Measurements from ENCODE around the gene PITPNB.
A peak's percentile ranks its signal among the peaks of the same experiment; 100 is the strongest.

The PITPNB gene

GRCh38 chr22:27820896-27821866 is 97.9 kb downstream of the PITPNB start:
- Histone ChIP-seq H3K27ac (no peak overlapping the region), H3K9ac (ENCODE audit: insufficient read length) (no peak overlapping the region), H3K9me3 (ENCODE audit: low read depth, low read length) (no peaks in the 10 kb centered on the region), H3K4me3 (no peak overlapping the region), H3K36me3 (ENCODE audit: insufficient read depth, low read length) (no peaks in the 10 kb centered on the region)
- no peak for DNase-seq (ENCODE audit: low read depth, low spot score)
- no peak for TF ChIP-seq POLR2AphosphoS5 (IDR thresholded peaks at IDR 0.05; ENCODE audit: borderline replicate concordance, low read depth, low read length)
- no peak for TF ChIP-seq FOXP2 (optimal IDR thresholded peaks at IDR 0.05; ENCODE audit: control extremely low read depth, extremely low read length, insufficient read depth)
- no peak for TF ChIP-seq EZH2 (IDR thresholded peaks at IDR 0.05)

GRCh38 chr22:27816552-27816951 is 102.5 kb downstream of the PITPNB start:
- no peak for TF ChIP-seq FOXP2 (optimal IDR thresholded peaks at IDR 0.05; ENCODE audit: control extremely low read depth, extremely low read length, insufficient read depth)
- no peak for TF ChIP-seq POLR2AphosphoS5 (IDR thresholded peaks at IDR 0.05; ENCODE audit: borderline replicate concordance, low read depth, low read length)
- no peak for TF ChIP-seq EZH2 (IDR thresholded peaks at IDR 0.05)
- no peak for DNase-seq (ENCODE audit: low read depth, low spot score)

GRCh38 chr22:27815826-27816530 is 103.1 kb downstream of the PITPNB start:
- TF ChIP-seq FOXP2 (optimal IDR thresholded peaks at IDR 0.05; ENCODE audit: control extremely low read depth, extremely low read length, insufficient read depth) (no peak), EZH2 (IDR thresholded peaks at IDR 0.05) (no peak), POLR2AphosphoS5 (IDR thresholded peaks at IDR 0.05; ENCODE audit: borderline replicate concordance, low read depth, low read length) (no peak)
- Histone ChIP-seq H3K36me3 (ENCODE audit: insufficient read depth, low read length) (no peaks in the 10 kb centered on the region), H3K9ac (ENCODE audit: insufficient read length) (no peak overlapping the region), H3K4me3 (no peak overlapping the region), H3K9me3 (ENCODE audit: low read depth, low read length) (no peaks in the 10 kb centered on the region), H3K27ac (no peak overlapping the region)
- DNase-seq (ENCODE audit: low read depth, low spot score): no peak

More at GRCh38 chr22:27816552-27816951, 102.5 kb downstream of the PITPNB start:
- no peak overlapping the region for H3K27ac ChIP-seq
- H3K4me3 ChIP-seq: no peak overlapping the region
- no peak overlapping the region for H3K9ac ChIP-seq (ENCODE audit: insufficient read length)
- H3K9me3 ChIP-seq (ENCODE audit: low read depth, low read length): no peaks in the 10 kb centered on the region
- no peaks in the 10 kb centered on the region for H3K36me3 ChIP-seq (ENCODE audit: insufficient read depth, low read length)

GRCh38 chr22:27814993-27815392 is 104.1 kb downstream of the PITPNB start:
- Histone ChIP-seq H3K27ac (no peak overlapping the region), H3K9ac (ENCODE audit: insufficient read length) (no peak overlapping the region), H3K4me3 (no peak overlapping the region), H3K36me3 (ENCODE audit: insufficient read depth, low read length) (no peaks in the 10 kb centered on the region), H3K9me3 (ENCODE audit: low read depth, low read length) (no peaks in the 10 kb centered on the region)
- DNase-seq (ENCODE audit: low read depth, low spot score): no peak
- no peak for TF ChIP-seq EZH2 (IDR thresholded peaks at IDR 0.05)
- no peak for TF ChIP-seq FOXP2 (optimal IDR thresholded peaks at IDR 0.05; ENCODE audit: control extremely low read depth, extremely low read length, insufficient read depth)

GRCh38 chr22:27811778-27812177 is 107.3 kb downstream of the PITPNB start:
- Histone ChIP-seq H3K9me3 (ENCODE audit: low read depth, low read length) (no peaks in the 10 kb centered on the region), H3K4me3 (no peak overlapping the region), H3K36me3 (ENCODE audit: insufficient read depth, low read length) (no peaks in the 10 kb centered on the region), H3K9ac (ENCODE audit: insufficient read length) (no peak overlapping the region), H3K27ac (no peak overlapping the region)
- TF ChIP-seq EZH2 (IDR thresholded peaks at IDR 0.05) (no peak), FOXP2 (optimal IDR thresholded peaks at IDR 0.05; ENCODE audit: control extremely low read depth, extremely low read length, insufficient read depth) (no peak), POLR2AphosphoS5 (IDR thresholded peaks at IDR 0.05; ENCODE audit: borderline replicate concordance, low read depth, low read length) (no peak)
- no peak for DNase-seq (ENCODE audit: low read depth, low spot score)

- DNase-seq (ENCODE audit: low read depth, low spot score): no peak
Measured at GRCh38 chr22:27810609-27811151, 108.4 kb downstream of the PITPNB start.

GRCh38 chr22:27809700-27810608 is 109.1 kb downstream of the PITPNB start:
- H3K36me3 ChIP-seq (ENCODE audit: insufficient read depth, low read length): no peaks in the 10 kb centered on the region
- no peak overlapping the region for H3K27ac ChIP-seq
- peak overlapping the region; percentile 23; the same call in 1 of the 2 replicates for H3K4me3 ChIP-seq
- H3K9ac ChIP-seq (ENCODE audit: insufficient read length): no peak overlapping the region
- TF ChIP-seq EZH2 (IDR thresholded peaks at IDR 0.05) (no peak), FOXP2 (optimal IDR thresholded peaks at IDR 0.05; ENCODE audit: control extremely low read depth, extremely low read length, insufficient read depth) (no peak), POLR2AphosphoS5 (IDR thresholded peaks at IDR 0.05; ENCODE audit: borderline replicate concordance, low read depth, low read length) (no peak)
- DNase-seq (ENCODE audit: low read depth, low spot score): no peak
- no peaks in the 10 kb centered on the region for H3K9me3 ChIP-seq (ENCODE audit: low read depth, low read length)

More at GRCh38 chr22:27810609-27811151, 108.4 kb downstream of the PITPNB start:
- no peaks in the 10 kb centered on the region for H3K9me3 ChIP-seq (ENCODE audit: low read depth, low read length)
- no peak overlapping the region; the same call in 1 of the 2 replicates for H3K4me3 ChIP-seq
- H3K9ac ChIP-seq (ENCODE audit: insufficient read length): no peak overlapping the region
- no peak for TF ChIP-seq EZH2 (IDR thresholded peaks at IDR 0.05)
- TF ChIP-seq POLR2AphosphoS5 (IDR thresholded peaks at IDR 0.05; ENCODE audit: borderline replicate concordance, low read depth, low read length): no peak
- no peak for TF ChIP-seq FOXP2 (optimal IDR thresholded peaks at IDR 0.05; ENCODE audit: control extremely low read depth, extremely low read length, insufficient read depth)
- no peak overlapping the region for H3K27ac ChIP-seq
- no peaks in the 10 kb centered on the region for H3K36me3 ChIP-seq (ENCODE audit: insufficient read depth, low read length)

Measured in SK-N-MC (cell line).